Measurements from ENCODE around the gene OGFOD3. TPM values are rescaled to one million over a fixed set of nuclear protein-coding genes. Genes with fewer than 3 reads are reported as not detected.
"Not testable (repeated sequence)": the region's sequence is repeated elsewhere in the genome, so short reads cannot be mapped to it uniquely, and the experiment has no call there.

OGFOD3 gene
- polyA plus RNA-seq, 4 donors = 7.8 to 23.8 (median 14.6) TPM

DNA sequence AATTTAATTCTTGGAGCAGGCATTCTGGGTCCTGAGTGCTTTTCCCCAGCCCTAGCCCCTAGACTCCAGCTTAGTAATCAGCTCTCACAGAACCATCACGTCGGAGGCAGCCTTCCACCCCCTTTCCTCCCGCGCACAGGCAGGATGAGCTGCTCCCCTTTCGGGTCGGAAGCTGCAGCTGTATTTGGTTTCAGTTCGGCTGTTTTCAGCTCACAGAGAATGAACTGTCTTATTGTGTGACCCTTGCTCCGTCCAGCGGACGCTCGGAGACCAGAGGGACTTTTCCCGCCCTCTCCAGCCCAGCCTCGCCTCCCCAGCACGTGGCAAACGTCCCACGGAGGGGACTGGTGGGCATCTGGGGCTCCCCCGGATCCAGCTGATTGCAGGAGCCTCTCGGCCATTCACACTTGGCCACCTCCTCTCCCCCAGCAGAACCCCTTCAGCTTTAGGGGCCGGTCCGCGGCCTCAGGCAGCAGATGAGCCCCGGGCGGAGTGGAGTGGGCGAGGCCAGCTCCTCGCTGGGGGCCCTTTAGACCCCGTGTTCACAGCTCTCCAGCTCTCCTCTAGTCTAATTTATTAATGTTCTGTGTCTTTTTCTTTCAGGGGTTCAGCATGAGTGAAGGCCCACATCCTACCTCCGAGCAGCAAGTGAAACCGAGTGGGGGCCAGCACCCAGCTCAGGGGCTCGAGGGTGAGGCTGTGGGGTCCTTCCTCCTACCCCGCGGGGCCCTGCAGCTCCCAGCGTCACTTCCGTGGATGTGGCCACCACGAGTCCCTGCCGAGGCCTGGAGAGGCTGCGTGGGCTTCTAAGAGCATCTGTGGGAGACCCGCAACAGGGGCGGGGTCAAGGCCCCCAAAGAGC, 47.7 kb downstream of the OGFOD3 start:
- no peaks in the 10 kb centered on the region for H3K36me3 ChIP-seq (ENCODE audit: control insufficient read depth in 3 of 3, insufficient read depth in 2 of 3, low read depth in 1 of 3, low read length in 3 of 3)
- peak overlapping the region in 1 of 3 donors; percentile 33 for H3K4me3 ChIP-seq (ENCODE audit: low read depth in 1 of 3, low read length in 3 of 3)
- WGBS, 3 donors = 8 to 20% (median 9%) methylated on average over 38 of the region's 38 CpGs
- H3K4me1 ChIP-seq (ENCODE audit: control insufficient read depth in 3 of 3, insufficient read depth in 2 of 3, low read depth in 1 of 3, low read length in 2 of 3) = peaks cover 0 to 15% (median 3%) of the 10 kb centered on the region in 3 donors
- no peak overlapping the region for H3K27ac ChIP-seq (ENCODE audit: low read depth in 1 of 3, low read length in 2 of 3)
- H3K27me3 ChIP-seq (ENCODE audit: control insufficient read depth in 3 of 3, insufficient read depth in 3 of 3, low read length in 3 of 3) = peaks cover 20 to 52% (median 34%) of the 10 kb centered on the region in 3 donors
- peaks cover 0 to 2% of the 10 kb centered on the region in 2 donors for H3K9me3 ChIP-seq (ENCODE audit: control insufficient read depth in 2 of 2, insufficient read depth in 1 of 2, low read depth in 1 of 2, low read length in 1 of 2)
- FAIRE-seq = no peak
- DNase-seq = peak in 1 of 2 donors; percentile 22

DNA sequence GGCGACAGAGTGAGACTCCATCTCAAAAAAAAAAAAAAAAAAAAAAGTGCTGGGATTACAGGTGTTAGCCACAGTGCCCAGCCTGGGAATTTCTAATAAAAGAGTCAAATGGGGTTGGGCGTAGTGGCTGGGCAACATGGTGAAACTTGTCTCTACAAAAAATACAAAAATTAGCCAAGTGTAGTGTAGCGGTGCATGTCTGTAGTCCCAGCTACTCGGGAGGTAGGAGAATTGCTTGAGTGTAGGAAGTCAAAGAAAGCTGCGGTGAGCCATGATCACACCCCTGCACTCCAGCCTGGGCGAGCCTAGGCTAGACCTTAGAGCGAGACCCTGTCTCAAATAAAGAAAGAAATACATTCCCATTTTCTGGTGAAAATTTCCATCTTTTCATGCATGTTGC, 49.2 kb downstream of the OGFOD3 start:
- Histone ChIP-seq H3K27me3 (ENCODE audit: control insufficient read depth in 3 of 3, insufficient read depth in 3 of 3, low read length in 3 of 3) (peaks cover 9 to 43% (median 21%) of the 10 kb centered on the region in 3 donors), H3K36me3 (ENCODE audit: control insufficient read depth in 3 of 3, insufficient read depth in 2 of 3, low read depth in 1 of 3, low read length in 3 of 3) (no peaks in the 10 kb centered on the region), H3K9me3 (ENCODE audit: control insufficient read depth in 2 of 2, insufficient read depth in 1 of 2, low read depth in 1 of 2, low read length in 1 of 2) (no peaks in the 10 kb centered on the region), H3K27ac (ENCODE audit: low read depth in 1 of 3, low read length in 2 of 3) (no peak overlapping the region), H3K4me1 (ENCODE audit: control insufficient read depth in 3 of 3, insufficient read depth in 2 of 3, low read depth in 1 of 3, low read length in 2 of 3) (peaks cover 0 to 15% (median 3%) of the 10 kb centered on the region in 3 donors), H3K4me3 (ENCODE audit: low read depth in 1 of 3, low read length in 3 of 3) (no peak overlapping the region)
- FAIRE-seq (no peak), DNase-seq (no peak)
- 79 to 91% (median 89%) methylated on average over 6 of the region's 7 CpGs for WGBS, 3 donors

DNA sequence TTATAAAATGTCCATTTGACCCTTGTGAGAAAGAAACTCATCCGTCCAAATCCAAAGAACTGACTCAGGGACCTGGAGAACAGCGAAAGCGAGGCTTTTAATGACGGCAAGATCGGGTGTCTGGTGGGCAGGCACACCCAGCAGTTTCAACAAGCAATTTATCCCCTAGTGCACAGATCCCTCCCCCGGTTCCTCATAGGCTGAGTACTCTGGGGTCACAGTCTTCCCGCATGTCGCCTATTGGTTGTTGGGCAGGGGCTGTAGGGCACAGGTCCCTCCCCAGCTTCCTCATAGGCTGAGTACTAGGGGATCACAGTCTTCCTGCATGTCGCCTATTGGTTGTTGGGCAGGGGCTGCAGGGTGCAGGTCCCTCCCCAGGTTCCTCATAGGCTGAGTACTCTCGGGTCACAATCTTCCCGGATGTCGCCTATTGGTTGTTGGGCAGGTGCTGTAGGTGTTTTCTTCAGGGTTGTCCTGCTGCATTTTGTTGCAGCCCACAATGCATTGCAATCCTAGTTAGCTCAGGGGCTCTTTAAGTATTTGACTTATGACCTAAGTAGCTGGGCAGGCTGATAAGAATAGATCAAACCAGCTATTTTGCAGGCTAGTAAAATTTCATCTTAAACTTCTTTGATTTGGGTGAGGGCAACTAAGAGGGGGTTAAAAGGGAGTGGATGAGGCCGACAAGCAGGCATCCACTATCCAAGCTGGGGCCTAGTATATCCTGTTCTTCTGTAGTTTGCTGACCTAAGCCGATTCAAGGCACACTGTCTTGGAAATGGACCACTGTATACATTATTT, 50.5 kb downstream of the OGFOD3 start:
- 85 to 92% (median 92%) methylated on average over 14 of the region's 14 CpGs for WGBS, 3 donors
- Histone ChIP-seq H3K4me3 (ENCODE audit: low read depth in 1 of 3, low read length in 3 of 3) (no peak overlapping the region), H3K36me3 (ENCODE audit: control insufficient read depth in 3 of 3, insufficient read depth in 2 of 3, low read depth in 1 of 3, low read length in 3 of 3) (no peaks in the 10 kb centered on the region), H3K27me3 (ENCODE audit: control insufficient read depth in 3 of 3, insufficient read depth in 3 of 3, low read length in 3 of 3) (peaks cover 7 to 31% (median 17%) of the 10 kb centered on the region in 3 donors), H3K27ac (ENCODE audit: low read depth in 1 of 3, low read length in 2 of 3) (no peak overlapping the region), H3K4me1 (ENCODE audit: control insufficient read depth in 3 of 3, insufficient read depth in 2 of 3, low read depth in 1 of 3, low read length in 2 of 3) (peaks cover 0 to 15% (median 3%) of the 10 kb centered on the region in 3 donors), H3K9me3 (ENCODE audit: control insufficient read depth in 2 of 2, insufficient read depth in 1 of 2, low read depth in 1 of 2, low read length in 1 of 2) (no peaks in the 10 kb centered on the region)
- FAIRE-seq = no peak
- no peak for DNase-seq

DNA sequence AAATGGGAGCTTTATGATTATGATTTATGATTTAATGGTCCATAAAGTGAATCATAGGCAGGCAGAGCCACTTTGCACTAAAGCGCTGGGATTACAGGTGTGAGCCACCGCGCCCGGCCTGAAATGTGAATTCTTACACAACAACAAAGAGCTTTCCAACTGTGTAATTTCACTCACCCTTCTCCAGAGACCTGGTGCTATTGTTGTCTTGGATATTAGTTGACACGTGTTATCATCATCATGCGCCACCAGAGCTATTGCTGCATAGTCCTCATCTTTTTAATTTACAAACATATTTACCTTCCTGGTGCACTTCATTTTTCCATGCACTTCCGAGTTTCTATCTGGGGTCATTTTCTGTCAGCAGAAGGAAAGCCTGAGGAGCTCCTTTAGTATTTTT, 51.6 kb downstream of the OGFOD3 start:
- peak; percentile 60 to 63 for DNase-seq
- WGBS, 3 donors = 18 to 60% (median 40%) methylated on average over 7 of the region's 7 CpGs

DNA sequence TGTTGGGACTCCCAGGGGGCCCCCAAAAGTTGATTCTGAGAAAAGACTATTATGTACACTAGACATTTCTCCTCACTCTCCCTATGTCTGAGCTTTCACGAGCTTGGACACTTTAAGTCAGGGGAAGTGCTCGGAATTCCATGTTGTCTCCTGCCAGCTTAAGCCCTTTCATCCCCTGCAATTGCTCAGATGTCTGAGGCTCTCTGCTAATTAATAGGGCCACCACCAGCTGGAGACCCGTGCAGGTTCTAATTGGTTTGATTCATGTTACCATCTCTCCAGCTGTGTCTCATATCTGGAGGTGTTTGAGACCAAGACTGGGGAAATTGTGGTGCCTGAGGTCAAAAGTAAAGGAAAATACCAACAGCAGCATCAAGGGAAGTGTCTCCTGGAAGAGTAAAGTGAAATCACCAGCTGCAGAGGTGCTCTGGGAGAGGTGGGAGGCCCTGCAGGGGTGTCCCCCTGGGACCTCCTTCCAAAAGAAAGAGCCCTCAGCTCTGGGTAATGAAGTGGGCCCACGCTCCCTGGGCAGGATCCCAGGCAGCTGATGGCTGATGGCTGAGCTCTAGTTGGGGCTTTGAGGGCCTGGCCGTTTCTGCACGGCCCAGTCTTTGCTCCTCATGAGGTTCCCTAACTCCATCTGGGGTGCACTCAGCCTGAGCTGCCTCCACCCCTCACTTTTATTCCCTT, 52.6 kb downstream of the OGFOD3 start:
- 77 to 79% (median 77%) methylated on average over 6 of the region's 6 CpGs for WGBS, 3 donors
- no peaks in the 10 kb centered on the region for H3K36me3 ChIP-seq (ENCODE audit: control insufficient read depth in 3 of 3, insufficient read depth in 2 of 3, low read depth in 1 of 3, low read length in 3 of 3)
- no peaks in the 10 kb centered on the region for H3K9me3 ChIP-seq (ENCODE audit: control insufficient read depth in 2 of 2, insufficient read depth in 1 of 2, low read depth in 1 of 2, low read length in 1 of 2)
- peaks cover 0 to 9% (median 0%) of the 10 kb centered on the region in 3 donors for H3K4me1 ChIP-seq (ENCODE audit: control insufficient read depth in 3 of 3, insufficient read depth in 2 of 3, low read depth in 1 of 3, low read length in 2 of 3)
- peaks cover 0 to 14% (median 3%) of the 10 kb centered on the region in 3 donors for H3K27me3 ChIP-seq (ENCODE audit: control insufficient read depth in 3 of 3, insufficient read depth in 3 of 3, low read length in 3 of 3)
- DNase-seq (no peak), FAIRE-seq (no peak)
- H3K4me3 ChIP-seq (ENCODE audit: low read depth in 1 of 3, low read length in 3 of 3) = no peak overlapping the region
- no peak overlapping the region for H3K27ac ChIP-seq (ENCODE audit: low read depth in 1 of 3, low read length in 2 of 3)

More for the DNA sequence above, 51.6 kb downstream of the OGFOD3 start:
- Histone ChIP-seq H3K27me3 (ENCODE audit: control insufficient read depth in 3 of 3, insufficient read depth in 3 of 3, low read length in 3 of 3) (peaks cover 6 to 21% (median 7%) of the 10 kb centered on the region in 3 donors), H3K4me3 (ENCODE audit: low read depth in 1 of 3, low read length in 3 of 3) (no peak overlapping the region), H3K36me3 (ENCODE audit: control insufficient read depth in 3 of 3, insufficient read depth in 2 of 3, low read depth in 1 of 3, low read length in 3 of 3) (no peaks in the 10 kb centered on the region), H3K9me3 (ENCODE audit: control insufficient read depth in 2 of 2, insufficient read depth in 1 of 2, low read depth in 1 of 2, low read length in 1 of 2) (no peaks in the 10 kb centered on the region), H3K27ac (ENCODE audit: low read depth in 1 of 3, low read length in 2 of 3) (no peak overlapping the region), H3K4me1 (ENCODE audit: control insufficient read depth in 3 of 3, insufficient read depth in 2 of 3, low read depth in 1 of 3, low read length in 2 of 3) (peaks cover 0 to 15% (median 3%) of the 10 kb centered on the region in 3 donors)
- no peak for FAIRE-seq

DNA sequence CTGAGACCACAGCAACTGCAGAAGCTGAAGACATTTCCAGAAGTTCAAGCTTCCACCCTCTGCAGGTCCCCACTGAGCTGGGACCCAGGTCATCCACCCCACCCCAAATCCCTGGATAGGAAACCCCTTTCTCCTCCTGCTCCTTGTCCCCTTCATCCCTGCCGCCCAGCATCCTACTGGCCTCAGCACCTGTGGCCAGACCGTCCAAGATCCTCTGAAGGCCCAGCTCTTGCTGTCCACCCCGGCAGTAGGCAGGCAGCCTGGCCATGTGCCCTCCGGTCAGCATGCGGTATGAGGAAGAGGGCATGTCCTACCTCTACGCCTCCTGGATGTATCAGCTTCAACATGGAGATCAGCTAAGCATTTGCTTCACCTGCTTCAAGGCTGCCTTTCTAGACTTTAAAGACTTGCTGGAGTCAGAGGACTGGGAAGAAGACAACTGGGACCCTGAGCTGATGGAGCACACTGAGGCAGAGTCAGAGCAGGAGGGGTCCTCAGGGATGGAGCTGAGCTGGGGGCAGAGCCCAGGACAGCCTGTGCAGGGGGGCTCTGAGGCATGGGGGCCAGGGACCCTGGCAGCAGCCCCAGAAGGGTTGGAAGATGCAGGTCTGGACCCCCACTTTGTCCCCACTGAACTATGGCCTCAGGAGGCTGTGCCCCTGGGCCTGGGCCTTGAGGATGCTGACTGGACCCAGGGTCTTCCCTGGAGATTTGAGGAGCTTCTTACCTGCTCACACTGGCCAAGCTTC, 56.3 kb downstream of the OGFOD3 start:
- Histone ChIP-seq H3K4me3 (ENCODE audit: low read depth in 1 of 3, low read length in 3 of 3) (no peak overlapping the region), H3K27ac (ENCODE audit: low read depth in 1 of 3, low read length in 2 of 3) (no peak overlapping the region), H3K9me3 (ENCODE audit: control insufficient read depth in 2 of 2, insufficient read depth in 1 of 2, low read depth in 1 of 2, low read length in 1 of 2) (no peaks in the 10 kb centered on the region), H3K27me3 (ENCODE audit: control insufficient read depth in 3 of 3, insufficient read depth in 3 of 3, low read length in 3 of 3) (peaks cover 0 to 13% (median 6%) of the 10 kb centered on the region in 3 donors), H3K4me1 (ENCODE audit: control insufficient read depth in 3 of 3, insufficient read depth in 2 of 3, low read depth in 1 of 3, low read length in 2 of 3) (peaks cover 0 to 6% (median 0%) of the 10 kb centered on the region in 3 donors), H3K36me3 (ENCODE audit: control insufficient read depth in 3 of 3, insufficient read depth in 2 of 3, low read depth in 1 of 3, low read length in 3 of 3) (no peaks in the 10 kb centered on the region)
- no peak for DNase-seq
- FAIRE-seq = no peak
- WGBS, 3 donors = 88 to 93% (median 92%) methylated on average over 6 of the region's 6 CpGs

DNA sequence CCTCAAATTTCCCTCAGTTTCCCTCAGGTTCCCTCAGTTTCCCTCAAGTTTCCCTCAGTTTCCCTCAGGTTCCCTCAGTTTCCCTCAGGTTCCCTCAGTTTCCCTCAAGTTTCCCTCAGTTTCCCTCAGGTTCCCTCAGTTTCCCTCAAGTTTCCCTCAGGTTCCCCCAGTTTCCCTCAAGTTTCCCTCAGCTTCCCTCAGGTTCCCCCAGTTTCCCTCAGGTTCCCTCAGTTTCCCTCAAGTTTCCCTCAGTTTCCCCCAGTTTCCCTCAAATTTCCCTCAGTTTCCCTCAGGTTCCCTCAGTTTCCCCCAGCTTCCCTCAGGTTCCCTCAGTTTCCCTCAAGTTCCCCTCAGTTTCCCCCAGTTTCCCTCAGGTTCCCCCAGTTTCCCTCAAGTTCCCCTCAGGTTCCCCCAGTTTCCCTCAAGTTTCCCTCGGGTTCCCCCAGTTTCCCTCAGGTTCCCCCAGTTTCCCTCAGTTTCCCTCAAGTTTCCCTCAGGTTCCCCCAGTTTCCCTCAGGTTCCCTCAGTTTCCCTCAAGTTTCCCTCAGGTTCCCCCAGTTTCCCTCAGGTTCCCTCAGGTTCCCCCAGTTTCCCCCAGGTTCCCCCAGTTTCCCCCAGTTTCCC, 58.8 kb downstream of the OGFOD3 start:
- not testable (repeated sequence) for H3K4me1 ChIP-seq (ENCODE audit: control insufficient read depth in 3 of 3, insufficient read depth in 2 of 3, low read depth in 1 of 3, low read length in 2 of 3); H3K36me3 ChIP-seq (ENCODE audit: control insufficient read depth in 3 of 3, insufficient read depth in 2 of 3, low read depth in 1 of 3, low read length in 3 of 3); FAIRE-seq; H3K4me3 ChIP-seq (ENCODE audit: low read depth in 1 of 3, low read length in 3 of 3); H3K27ac ChIP-seq (ENCODE audit: low read depth in 1 of 3, low read length in 2 of 3); H3K9me3 ChIP-seq (ENCODE audit: control insufficient read depth in 2 of 2, insufficient read depth in 1 of 2, low read depth in 1 of 2, low read length in 1 of 2); DNase-seq
- H3K27me3 ChIP-seq (ENCODE audit: control insufficient read depth in 3 of 3, insufficient read depth in 3 of 3, low read length in 3 of 3) = peaks cover 0 to 22% (median 6%) of the 10 kb centered on the region in 3 donors
- WGBS, 3 donors = 71 to 81% (median 76%) methylated on average over 1 of the region's 1 CpG
